Fibroblast of pulmonary artery (primary cell): ENCODE results near the gene LAMA4.
A peak's percentile ranks its signal among the peaks of the same experiment; 100 is the strongest.

Source experiments
- DNase-seq: peaks from one replicate; pipeline ENCODE4 v3.0.0-alpha.2; 2010; ENCODE audit warnings: low read depth
- H3K4me3 ChIP-seq: replicated peaks from 2 replicates; pipeline ENCODE4 v1.5.1; 2011; ENCODE audit warnings: low read depth, mild to moderate bottlenecking, control low read depth, low read length, moderate library complexity
- TF ChIP-seq, protein P1 (sequence below): IDR thresholded peaks from 2 replicates; pipeline ENCODE4 v1.5.1; 2011; ENCODE audit warnings: mild to moderate bottlenecking, control low read depth, low read length, inconsistent platforms; ENCODE audit errors: missing control alignments

Gene LAMA4, protein sequence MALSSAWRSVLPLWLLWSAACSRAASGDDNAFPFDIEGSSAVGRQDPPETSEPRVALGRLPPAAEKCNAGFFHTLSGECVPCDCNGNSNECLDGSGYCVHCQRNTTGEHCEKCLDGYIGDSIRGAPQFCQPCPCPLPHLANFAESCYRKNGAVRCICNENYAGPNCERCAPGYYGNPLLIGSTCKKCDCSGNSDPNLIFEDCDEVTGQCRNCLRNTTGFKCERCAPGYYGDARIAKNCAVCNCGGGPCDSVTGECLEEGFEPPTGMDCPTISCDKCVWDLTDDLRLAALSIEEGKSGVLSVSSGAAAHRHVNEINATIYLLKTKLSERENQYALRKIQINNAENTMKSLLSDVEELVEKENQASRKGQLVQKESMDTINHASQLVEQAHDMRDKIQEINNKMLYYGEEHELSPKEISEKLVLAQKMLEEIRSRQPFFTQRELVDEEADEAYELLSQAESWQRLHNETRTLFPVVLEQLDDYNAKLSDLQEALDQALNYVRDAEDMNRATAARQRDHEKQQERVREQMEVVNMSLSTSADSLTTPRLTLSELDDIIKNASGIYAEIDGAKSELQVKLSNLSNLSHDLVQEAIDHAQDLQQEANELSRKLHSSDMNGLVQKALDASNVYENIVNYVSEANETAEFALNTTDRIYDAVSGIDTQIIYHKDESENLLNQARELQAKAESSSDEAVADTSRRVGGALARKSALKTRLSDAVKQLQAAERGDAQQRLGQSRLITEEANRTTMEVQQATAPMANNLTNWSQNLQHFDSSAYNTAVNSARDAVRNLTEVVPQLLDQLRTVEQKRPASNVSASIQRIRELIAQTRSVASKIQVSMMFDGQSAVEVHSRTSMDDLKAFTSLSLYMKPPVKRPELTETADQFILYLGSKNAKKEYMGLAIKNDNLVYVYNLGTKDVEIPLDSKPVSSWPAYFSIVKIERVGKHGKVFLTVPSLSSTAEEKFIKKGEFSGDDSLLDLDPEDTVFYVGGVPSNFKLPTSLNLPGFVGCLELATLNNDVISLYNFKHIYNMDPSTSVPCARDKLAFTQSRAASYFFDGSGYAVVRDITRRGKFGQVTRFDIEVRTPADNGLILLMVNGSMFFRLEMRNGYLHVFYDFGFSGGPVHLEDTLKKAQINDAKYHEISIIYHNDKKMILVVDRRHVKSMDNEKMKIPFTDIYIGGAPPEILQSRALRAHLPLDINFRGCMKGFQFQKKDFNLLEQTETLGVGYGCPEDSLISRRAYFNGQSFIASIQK (N-terminal part only)

GRCh38 chr6:112253841-112254816 lies at the start of gene LAMA4:
TSS of gene LAMA4 (minus strand) at chr6:112254567. CDS start at chr6:112254150, 417 bp downstream.
- TF ChIP-seq, protein P1, sequence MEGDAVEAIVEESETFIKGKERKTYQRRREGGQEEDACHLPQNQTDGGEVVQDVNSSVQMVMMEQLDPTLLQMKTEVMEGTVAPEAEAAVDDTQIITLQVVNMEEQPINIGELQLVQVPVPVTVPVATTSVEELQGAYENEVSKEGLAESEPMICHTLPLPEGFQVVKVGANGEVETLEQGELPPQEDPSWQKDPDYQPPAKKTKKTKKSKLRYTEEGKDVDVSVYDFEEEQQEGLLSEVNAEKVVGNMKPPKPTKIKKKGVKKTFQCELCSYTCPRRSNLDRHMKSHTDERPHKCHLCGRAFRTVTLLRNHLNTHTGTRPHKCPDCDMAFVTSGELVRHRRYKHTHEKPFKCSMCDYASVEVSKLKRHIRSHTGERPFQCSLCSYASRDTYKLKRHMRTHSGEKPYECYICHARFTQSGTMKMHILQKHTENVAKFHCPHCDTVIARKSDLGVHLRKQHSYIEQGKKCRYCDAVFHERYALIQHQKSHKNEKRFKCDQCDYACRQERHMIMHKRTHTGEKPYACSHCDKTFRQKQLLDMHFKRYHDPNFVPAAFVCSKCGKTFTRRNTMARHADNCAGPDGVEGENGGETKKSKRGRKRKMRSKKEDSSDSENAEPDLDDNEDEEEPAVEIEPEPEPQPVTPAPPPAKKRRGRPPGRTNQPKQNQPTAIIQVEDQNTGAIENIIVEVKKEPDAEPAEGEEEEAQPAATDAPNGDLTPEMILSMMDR, result no peak
- peak within 1 kb of the TSS; percentile 83 for H3K4me3 ChIP-seq
- peak; percentile 88 for DNase-seq

DNA sequence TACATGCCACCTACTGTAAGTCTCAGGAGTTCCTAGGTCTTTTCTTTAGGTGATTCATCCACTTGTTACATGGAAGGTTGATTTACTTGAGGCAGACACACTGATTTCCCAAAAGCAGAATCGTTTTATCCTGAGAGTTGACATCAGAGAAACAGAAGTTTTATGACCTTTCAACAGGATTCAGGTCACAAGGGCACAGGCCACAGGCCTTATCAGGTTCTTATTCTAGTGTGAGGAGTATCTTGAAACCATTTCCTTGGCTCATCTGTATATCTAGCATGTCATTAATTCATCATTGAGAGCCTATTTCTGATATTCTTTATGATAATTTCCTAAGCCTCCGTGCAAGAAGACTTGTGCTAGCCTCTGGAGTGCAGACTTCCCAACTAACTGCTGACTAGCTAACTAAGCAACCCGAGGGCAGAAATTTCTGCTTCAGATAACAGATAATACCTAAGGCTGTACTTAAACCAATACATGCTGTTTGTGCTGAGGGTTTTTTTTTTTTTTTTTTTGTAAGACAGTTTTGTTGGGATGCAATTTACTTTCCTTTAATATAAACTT lies 47.9 kb upstream of the LAMA4 start:
- H3K4me3 ChIP-seq, result no peak overlapping the region
- TF ChIP-seq, protein P1, result no peak
- DNase-seq, result no peak

- no peak overlapping the region for H3K4me3 ChIP-seq
- no peak for DNase-seq
- TF ChIP-seq, protein P1, result no peak
Observed at GRCh38 chr6:112300896-112301295, 46.5 kb upstream of the LAMA4 start.

DNA sequence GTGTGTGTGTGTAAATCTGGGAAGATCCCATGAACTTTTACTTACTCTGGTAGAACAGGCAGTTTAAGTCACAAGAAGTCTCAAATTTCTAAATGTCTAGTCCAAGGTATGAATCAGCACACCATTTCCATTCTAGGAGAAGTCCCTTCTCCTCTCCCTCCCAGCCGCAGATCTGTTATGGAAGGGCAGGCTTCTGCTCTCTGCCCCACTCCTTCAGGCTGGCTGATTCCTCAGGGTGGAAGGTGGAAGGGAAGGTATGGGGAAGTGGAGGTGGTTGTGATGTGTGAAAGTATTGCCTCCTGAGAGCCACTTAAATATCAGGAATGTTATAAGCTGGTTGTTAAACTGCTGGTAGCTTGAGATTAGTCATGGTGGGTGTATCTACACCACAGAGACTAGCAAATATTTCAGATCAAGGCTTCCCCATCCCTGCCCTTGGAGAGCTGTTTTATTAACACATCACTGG lies 44.5 kb upstream of the LAMA4 start:
- TF ChIP-seq, protein P1, result no peak
- H3K4me3 ChIP-seq, result no peak overlapping the region
- peak; percentile 68 for DNase-seq

- H3K4me3 ChIP-seq, result no peak overlapping the region
- peak; percentile 88 for DNase-seq
- TF ChIP-seq, protein P1, result no peak
Observed at GRCh38 chr6:112298021-112298745, 43.8 kb upstream of the LAMA4 start.
